CD14-positive monocyte (primary cell): ENCODE measurements around the gene FAF2. TPM values are rescaled to one million over a fixed set of nuclear protein-coding genes. Genes with fewer than 3 reads are reported as not detected.
A peak's percentile ranks its signal among the peaks of the same experiment; 100 is the strongest.

ENCODE experiments used
- DNase-seq, 3 donors: peaks; one replicate each; pipeline ENCODE4 v3.0.0-alpha.2; 2011 to 2022
- H2AFZ ChIP-seq: 2 replicates; pipeline ENCODE4 v1.6.0; 2012; ENCODE audit warnings: mild to moderate bottlenecking, low read depth, low read length, inconsistent platforms; ENCODE audit not compliant: insufficient read depth, poor library complexity, severe bottlenecking
- H3K27ac ChIP-seq, 2 donors: 1 replicate in 1 of 2; 2 replicates in 1 of 2; pipeline ENCODE4 v1.5.1; 2012 to 2013; ENCODE audit warnings: low read length in 2 of 2, control low read depth in 1 of 2, inconsistent platforms in 1 of 2, low read depth in 1 of 2, mild to moderate bottlenecking in 1 of 2
- H3K27me3 ChIP-seq, 2 donors: one replicate each; pipeline versions ENCODE4 v1.6.0 to v1.6.1; 2011 to 2013; ENCODE audit warnings: low read length in 2 of 2; ENCODE audit not compliant: control insufficient read depth in 2 of 2, insufficient read depth in 2 of 2
- H3K36me3 ChIP-seq, 2 donors: replicated peaks in 1 of 2; 1 replicate in 1 of 2; 2 replicates in 1 of 2; pipeline versions ENCODE4 v1.5.1 to v1.6.1; 2012 to 2013; ENCODE audit warnings: low read length in 2 of 2, control low read depth in 1 of 2, inconsistent platforms in 1 of 2, mild to moderate bottlenecking in 1 of 2; ENCODE audit not compliant: insufficient read depth in 2 of 2, control insufficient read depth in 1 of 2
- H3K4me1 ChIP-seq, 2 donors: 1 replicate in 1 of 2; 2 replicates in 1 of 2; pipeline versions ENCODE4 v1.5.1 to v1.6.1; 2012 to 2013; ENCODE audit warnings: low read length in 2 of 2, control low read depth in 1 of 2, inconsistent platforms in 1 of 2, mild to moderate bottlenecking in 1 of 2, moderate library complexity in 1 of 2; ENCODE audit not compliant: insufficient read depth in 2 of 2, control insufficient read depth in 1 of 2
- H3K4me2 ChIP-seq: replicated peaks from 2 replicates; pipeline ENCODE3; 2012; ENCODE audit warnings: low read length, moderate library complexity, mild to moderate bottlenecking; ENCODE audit not compliant: poor library complexity, severe bottlenecking; ENCODE audit errors: extremely low read depth
- H3K4me3 ChIP-seq, 3 experiments: fragments of 200-600 bp in 1 of 3; sonication (generic) in 1 of 3; replicated peaks in 1 of 3; 1 replicate in 2 of 3; 2 replicates in 1 of 3; pipeline ENCODE4 v1.5.1; 2011 to 2013; ENCODE audit warnings: low read length in 3 of 3, mild to moderate bottlenecking in 3 of 3, control low read depth in 2 of 3, low read depth in 2 of 3, inconsistent platforms in 1 of 3, moderate library complexity in 1 of 3
- H3K79me2 ChIP-seq: 2 replicates; pipeline ENCODE4 v1.6.0; 2012; ENCODE audit warnings: mild to moderate bottlenecking, control low read depth, inconsistent platforms, low read length, moderate library complexity; ENCODE audit not compliant: insufficient read depth
- H3K9ac ChIP-seq: 2 replicates; pipeline ENCODE4 v1.6.0; 2017; ENCODE audit warnings: low read length, mild to moderate bottlenecking; ENCODE audit not compliant: insufficient read depth, poor library complexity, severe bottlenecking
- H3K9me3 ChIP-seq, 2 donors: replicated peaks in 1 of 2; 1 replicate in 1 of 2; 2 replicates in 1 of 2; pipeline versions ENCODE4 v1.5.1 to v1.6.1; 2012 to 2013; ENCODE audit warnings: low read length in 2 of 2, control low read depth in 1 of 2; ENCODE audit not compliant: control insufficient read depth in 1 of 2, insufficient read depth in 1 of 2
- H4K20me1 ChIP-seq: 2 replicates; pipeline ENCODE4 v1.6.0; 2012; ENCODE audit warnings: mild to moderate bottlenecking, low read length, control low read depth, moderate library complexity; ENCODE audit not compliant: insufficient read depth
- H3K27ac Mint-ChIP-seq, 7 donors: one replicate each; pipeline ENCODE4 v1.8.0; 2020; ENCODE audit warnings: mild to moderate bottlenecking in 7 of 7, mixed read lengths in 7 of 7, moderate library complexity in 6 of 7, inconsistent platforms in 2 of 7
- H3K27me3 Mint-ChIP-seq, 3 donors: one replicate each; pipeline ENCODE4 v1.8.0; 2021 to 2022; ENCODE audit warnings: low read depth in 3 of 3, mild to moderate bottlenecking in 3 of 3, mixed read lengths in 3 of 3, moderate library complexity in 3 of 3, inconsistent platforms in 1 of 3
- H3K36me3 Mint-ChIP-seq, 2 donors: one replicate each; pipeline ENCODE4 v1.8.0; 2020; ENCODE audit warnings: mixed read lengths in 2 of 2, inconsistent platforms in 1 of 2, mild to moderate bottlenecking in 1 of 2
- H3K4me1 Mint-ChIP-seq: one replicate; pipeline ENCODE4 v1.8.0; 2020; ENCODE audit warnings: mild to moderate bottlenecking, mixed read lengths
- H3K4me3 Mint-ChIP-seq, 2 donors: one replicate each; pipeline ENCODE4 v1.8.0; 2020; ENCODE audit warnings: mild to moderate bottlenecking in 2 of 2, mixed read lengths in 2 of 2, moderate library complexity in 1 of 2
- H3K9me3 Mint-ChIP-seq, 7 donors: one replicate each; pipeline ENCODE4 v1.8.0; 2020 to 2022; ENCODE audit warnings: mixed read lengths in 7 of 7, mild to moderate bottlenecking in 6 of 7, moderate library complexity in 6 of 7, inconsistent platforms in 2 of 7
- WGBS: methylation state at CpG from one replicate; pipeline ENCODE4 v1.1.5; 2013; ENCODE audit warnings: missing lambda C conversion rate; ENCODE audit not compliant: insufficient coverage; 5-methylcytosine and 5-hydroxymethylcytosine counted together
- intact Hi-C, 2 donors: fragments of 100-400 bp; cut with micrococcal nuclease; formaldehyde crosslinking; loops; one replicate each; pipeline versions ENCODE4 v1.15.0 to v1.15.1; 2023
- polyA plus RNA-seq, 3 donors: library from polyadenylated mRNA; depleted of rRNA in 1 of 3; unstranded in 2 of 3; stranded (reverse) in 1 of 3; fragments of 300-500 nt in 2 of 3; fragments of >200 nt in 1 of 3; fragmentation: Illumina TruSeq in 2 of 3; gene quantifications; 1 replicate in 2 of 3; 2 replicates in 1 of 3; pipeline ENCODE4 v1.2.3, GENCODE V29; 2012 to 2021
- TF ChIP-seq, protein P1 (sequence below): fragments of 200-600 bp; IDR thresholded peaks from one replicate; pipeline ENCODE4 v1.8.0; 2022; ENCODE audit warnings: antibody characterized with exemption, mild to moderate bottlenecking

FAF2 gene
- polyA plus RNA-seq, 3 donors: 11.5 to 14.8 (median 12.2) TPM

GRCh38 chr5:176547802-176548201 lies 99.6 kb downstream of the FAF2 start:
- peak overlapping the region; percentile 32 to 67 for H3K27ac ChIP-seq
- Mint-ChIP-seq H3K27ac (peak overlapping the region; percentile 57 to 91 (median 83)), H3K4me3 (no peak overlapping the region), H3K9me3 (no peaks in the 10 kb centered on the region), H3K4me1 (peaks cover 49% of the 10 kb centered on the region), H3K36me3 (peaks cover 0 to 12% of the 10 kb centered on the region in 2 donors), H3K27me3 (peaks cover 7 to 21% (median 14%) of the 10 kb centered on the region in 3 donors)
- no peak overlapping the region for H3K4me3 ChIP-seq
- no peak overlapping the region for H2AFZ ChIP-seq
- intact Hi-C loops: loop anchor here in 1 of 2 donors (10.0 kb wide), 1 partner anchor 347 kb away; the partner anchor contains the start of gene HK3
- WGBS: 68% methylated on average over 3 of the region's 8 CpGs
- H3K36me3 ChIP-seq: no peaks in the 10 kb centered on the region
- DNase-seq: peak; percentile 70 to 83 (median 81)
- peaks cover 0 to 4% of the 10 kb centered on the region in 2 donors for H3K27me3 ChIP-seq
- H3K9me3 ChIP-seq: no peaks in the 10 kb centered on the region
- no peak overlapping the region for H3K9ac ChIP-seq
- no peak overlapping the region for H3K4me2 ChIP-seq
- peaks cover 31 to 56% of the 10 kb centered on the region in 2 donors for H3K4me1 ChIP-seq
- H4K20me1 ChIP-seq: no peaks in the 10 kb centered on the region
- TF ChIP-seq, protein P1, sequence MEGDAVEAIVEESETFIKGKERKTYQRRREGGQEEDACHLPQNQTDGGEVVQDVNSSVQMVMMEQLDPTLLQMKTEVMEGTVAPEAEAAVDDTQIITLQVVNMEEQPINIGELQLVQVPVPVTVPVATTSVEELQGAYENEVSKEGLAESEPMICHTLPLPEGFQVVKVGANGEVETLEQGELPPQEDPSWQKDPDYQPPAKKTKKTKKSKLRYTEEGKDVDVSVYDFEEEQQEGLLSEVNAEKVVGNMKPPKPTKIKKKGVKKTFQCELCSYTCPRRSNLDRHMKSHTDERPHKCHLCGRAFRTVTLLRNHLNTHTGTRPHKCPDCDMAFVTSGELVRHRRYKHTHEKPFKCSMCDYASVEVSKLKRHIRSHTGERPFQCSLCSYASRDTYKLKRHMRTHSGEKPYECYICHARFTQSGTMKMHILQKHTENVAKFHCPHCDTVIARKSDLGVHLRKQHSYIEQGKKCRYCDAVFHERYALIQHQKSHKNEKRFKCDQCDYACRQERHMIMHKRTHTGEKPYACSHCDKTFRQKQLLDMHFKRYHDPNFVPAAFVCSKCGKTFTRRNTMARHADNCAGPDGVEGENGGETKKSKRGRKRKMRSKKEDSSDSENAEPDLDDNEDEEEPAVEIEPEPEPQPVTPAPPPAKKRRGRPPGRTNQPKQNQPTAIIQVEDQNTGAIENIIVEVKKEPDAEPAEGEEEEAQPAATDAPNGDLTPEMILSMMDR: no peak
- peaks cover 21% of the 10 kb centered on the region for H3K79me2 ChIP-seq

GRCh38 chr5:176548967-176549444 lies 100.8 kb downstream of the FAF2 start, which contains the start of gene CDHR2:
Gene CDHR2 (plus strand): TSS chr5:176549342. CDS start chr5:176565353, 16,011 bp downstream.
- Histone ChIP-seq H3K36me3 (no peaks in the 10 kb centered on the region), H3K27ac (peak within 1 kb of the TSS in 1 of 2 donors; percentile 67), H3K4me3 (no peak within 1 kb of the TSS), H3K4me2 (no peak within 1 kb of the TSS), H2AFZ (no peak within 1 kb of the TSS), H3K27me3 (peaks cover 0 to 4% of the 10 kb centered on the region in 2 donors), H4K20me1 (no peaks in the 10 kb centered on the region), H3K79me2 (peaks cover 14% of the 10 kb centered on the region), H3K4me1 (peaks cover 34 to 51% of the 10 kb centered on the region in 2 donors), H3K9ac (no peak within 1 kb of the TSS), H3K9me3 (no peaks in the 10 kb centered on the region)
- WGBS: 66% methylated on average over 12 of the region's 18 CpGs
- Mint-ChIP-seq H3K4me3 (no peak within 1 kb of the TSS), H3K36me3 (peaks cover 0 to 12% of the 10 kb centered on the region in 2 donors), H3K27me3 (peaks cover 17 to 30% (median 20%) of the 10 kb centered on the region in 3 donors), H3K4me1 (peaks cover 53% of the 10 kb centered on the region), H3K27ac (peak within 1 kb of the TSS in 6 of 7 donors; percentile 15 to 91 (median 84)), H3K9me3 (no peaks in the 10 kb centered on the region)
- intact Hi-C loops: loop anchor here in 1 of 2 donors (10.0 kb wide), 1 partner anchor 346 kb away; the partner anchor contains the start of gene HK3
- TF ChIP-seq, protein P1: no peak
- DNase-seq: peak in 1 of 3 donors; percentile 39
